Testis (tissue), 2 donors: ENCODE results near the gene PPP1R3F.
"Not testable (repeated sequence)": the region's sequence is repeated elsewhere in the genome, so short reads cannot be mapped to it uniquely, and the experiment has no call there.

Experiments used
- POLR2A ChIP-seq: fragments of 450-650 bp; IDR thresholded peaks from one replicate; pipeline ENCODE4 v1.6.1; 2017; ENCODE audit warnings: antibody characterized with exemption, mild to moderate bottlenecking, moderate library complexity
- TF ChIP-seq, protein P1 (sequence below), 3 experiments: fragments of 450-650 bp in 2 of 3; fragments of 200-600 bp in 1 of 3; sonication (generic) in 1 of 3; IDR thresholded peaks; one replicate each; pipeline ENCODE4 v1.5.1; 2016 to 2019; ENCODE audit warnings: antibody characterized with exemption in 3 of 3, mild to moderate bottlenecking in 2 of 3, moderate library complexity in 1 of 3

DNA sequence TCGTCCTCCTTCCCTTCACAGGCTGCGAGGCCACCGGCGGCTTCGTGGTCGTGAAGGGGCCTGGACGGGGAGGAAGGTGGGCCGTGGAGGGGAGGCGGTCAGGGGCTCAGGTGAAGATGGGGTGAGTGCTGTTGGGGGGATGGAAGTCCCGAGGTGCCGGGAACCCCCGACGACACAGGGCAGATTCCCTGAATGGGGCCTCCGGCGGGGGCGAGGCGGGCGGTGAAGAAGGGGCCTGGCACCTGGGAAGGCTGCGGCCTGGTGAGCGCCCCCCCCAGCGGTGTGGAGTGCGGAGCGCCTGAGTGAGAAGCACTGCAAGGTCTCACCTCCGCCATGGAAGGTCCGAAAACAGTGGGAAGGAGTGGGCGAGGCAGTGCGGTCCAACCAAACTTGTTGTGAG, 52.7 kb downstream of the PPP1R3F start:
- TF ChIP-seq, protein P1, sequence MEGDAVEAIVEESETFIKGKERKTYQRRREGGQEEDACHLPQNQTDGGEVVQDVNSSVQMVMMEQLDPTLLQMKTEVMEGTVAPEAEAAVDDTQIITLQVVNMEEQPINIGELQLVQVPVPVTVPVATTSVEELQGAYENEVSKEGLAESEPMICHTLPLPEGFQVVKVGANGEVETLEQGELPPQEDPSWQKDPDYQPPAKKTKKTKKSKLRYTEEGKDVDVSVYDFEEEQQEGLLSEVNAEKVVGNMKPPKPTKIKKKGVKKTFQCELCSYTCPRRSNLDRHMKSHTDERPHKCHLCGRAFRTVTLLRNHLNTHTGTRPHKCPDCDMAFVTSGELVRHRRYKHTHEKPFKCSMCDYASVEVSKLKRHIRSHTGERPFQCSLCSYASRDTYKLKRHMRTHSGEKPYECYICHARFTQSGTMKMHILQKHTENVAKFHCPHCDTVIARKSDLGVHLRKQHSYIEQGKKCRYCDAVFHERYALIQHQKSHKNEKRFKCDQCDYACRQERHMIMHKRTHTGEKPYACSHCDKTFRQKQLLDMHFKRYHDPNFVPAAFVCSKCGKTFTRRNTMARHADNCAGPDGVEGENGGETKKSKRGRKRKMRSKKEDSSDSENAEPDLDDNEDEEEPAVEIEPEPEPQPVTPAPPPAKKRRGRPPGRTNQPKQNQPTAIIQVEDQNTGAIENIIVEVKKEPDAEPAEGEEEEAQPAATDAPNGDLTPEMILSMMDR (IDR thresholded peaks at IDR 0.05): not testable (repeated sequence)
- not testable (repeated sequence) for TF ChIP-seq POLR2A
